Calu3 (cell line): ENCODE results near the gene UXT. TPM values are rescaled to one million over a fixed set of nuclear protein-coding genes. Genes with fewer than 3 reads are reported as not detected.

Experiments used
- BruUV-seq: library from RNA; stranded (reverse); fragments of 400-500 nt; replicated peaks from 2 replicates; lab custom pipeline; 2021; lab: Mats Ljungman, UMichigan
- CTCF ChIA-PET: fragments of 300-600 bp; sonication (Branson Sonifier 250); formaldehyde crosslinking; loops from one replicate; lab custom pipeline; 2022; ENCODE audit warnings: antibody characterized with exemption; lab: Charles Lee
- DNase-seq: peaks from one replicate; pipeline ENCODE4 v3.0.0; 2022
- H3K27ac Mint-ChIP-seq: one replicate; pipeline ENCODE4 v1.8.0; 2022; ENCODE audit warnings: mixed read lengths; ENCODE audit not compliant: unreplicated experiment
- H3K27me3 Mint-ChIP-seq: one replicate; pipeline ENCODE4 v1.8.0; 2022; ENCODE audit warnings: mixed read lengths; ENCODE audit not compliant: unreplicated experiment
- H3K36me3 Mint-ChIP-seq: one replicate; pipeline ENCODE4 v1.8.0; 2022; ENCODE audit warnings: mild to moderate bottlenecking, moderate library complexity, mixed read lengths; ENCODE audit not compliant: insufficient read depth, unreplicated experiment
- H3K4me1 Mint-ChIP-seq: one replicate; pipeline ENCODE4 v1.8.0; 2022; ENCODE audit warnings: mild to moderate bottlenecking, low read depth, mixed read lengths; ENCODE audit not compliant: unreplicated experiment
- H3K4me3 Mint-ChIP-seq: one replicate; pipeline ENCODE4 v1.8.0; 2022; ENCODE audit warnings: mild to moderate bottlenecking, low read depth, moderate library complexity, mixed read lengths; ENCODE audit not compliant: unreplicated experiment
- H3K9me3 Mint-ChIP-seq: one replicate; pipeline ENCODE4 v1.8.0; 2022; ENCODE audit warnings: low read depth, mixed read lengths; ENCODE audit not compliant: unreplicated experiment
- intact Hi-C: fragments of 100-400 bp; cut with micrococcal nuclease; formaldehyde crosslinking; loops from one replicate; pipeline ENCODE4 v1.10.0; 2022; ENCODE audit not compliant: unreplicated experiment
- total RNA-seq: library from RNA; stranded (reverse); gene quantifications from 2 replicates; pipeline ENCODE4 v1.2.3, GENCODE V29; 2022
- TF ChIP-seq, protein P1 (sequence below): fragments of 200-600 bp; IDR thresholded peaks from one replicate; pipeline ENCODE4 v1.8.0; 2022; ENCODE audit warnings: antibody characterized with exemption; ENCODE audit not compliant: unreplicated experiment

Gene UXT
- total RNA-seq, 1 experiment from 2014 or later, result 112 TPM

DNA sequence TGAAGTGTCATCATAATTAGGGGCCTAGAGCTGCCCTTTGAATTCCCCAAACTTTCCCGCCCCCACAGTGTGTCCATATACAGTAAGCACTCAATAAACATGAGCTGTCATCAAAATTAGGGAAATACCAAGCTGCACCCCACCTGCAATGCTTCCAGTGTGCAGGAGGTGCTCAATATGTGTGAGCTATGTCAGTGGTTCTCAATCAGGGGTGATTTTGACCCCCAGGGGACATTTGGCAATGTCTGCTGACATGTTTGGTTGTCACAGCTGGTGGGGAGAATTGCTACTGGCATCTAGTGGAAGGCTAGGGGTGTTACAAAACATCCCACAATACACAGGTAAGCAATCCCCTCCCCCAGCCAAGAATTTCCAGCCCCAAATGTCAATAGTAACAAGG is 30.0 kb downstream of the UXT start:
- DNase-seq, result no peak
- CTCF ChIA-PET, result interaction anchor here (1.3 kb wide), 1 partner anchor 106 kb away, joined by 3 read pairs; no protein-coding TSS in a partner anchor
- TF ChIP-seq, protein P1, sequence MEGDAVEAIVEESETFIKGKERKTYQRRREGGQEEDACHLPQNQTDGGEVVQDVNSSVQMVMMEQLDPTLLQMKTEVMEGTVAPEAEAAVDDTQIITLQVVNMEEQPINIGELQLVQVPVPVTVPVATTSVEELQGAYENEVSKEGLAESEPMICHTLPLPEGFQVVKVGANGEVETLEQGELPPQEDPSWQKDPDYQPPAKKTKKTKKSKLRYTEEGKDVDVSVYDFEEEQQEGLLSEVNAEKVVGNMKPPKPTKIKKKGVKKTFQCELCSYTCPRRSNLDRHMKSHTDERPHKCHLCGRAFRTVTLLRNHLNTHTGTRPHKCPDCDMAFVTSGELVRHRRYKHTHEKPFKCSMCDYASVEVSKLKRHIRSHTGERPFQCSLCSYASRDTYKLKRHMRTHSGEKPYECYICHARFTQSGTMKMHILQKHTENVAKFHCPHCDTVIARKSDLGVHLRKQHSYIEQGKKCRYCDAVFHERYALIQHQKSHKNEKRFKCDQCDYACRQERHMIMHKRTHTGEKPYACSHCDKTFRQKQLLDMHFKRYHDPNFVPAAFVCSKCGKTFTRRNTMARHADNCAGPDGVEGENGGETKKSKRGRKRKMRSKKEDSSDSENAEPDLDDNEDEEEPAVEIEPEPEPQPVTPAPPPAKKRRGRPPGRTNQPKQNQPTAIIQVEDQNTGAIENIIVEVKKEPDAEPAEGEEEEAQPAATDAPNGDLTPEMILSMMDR, result no peak
- Mint-ChIP-seq H3K4me3 (no peak overlapping the region), H3K4me1 (peaks cover 7% of the 10 kb centered on the region), H3K36me3 (no peaks in the 10 kb centered on the region), H3K27me3 (peaks cover under 1% of the 10 kb centered on the region), H3K9me3 (no peaks in the 10 kb centered on the region), H3K27ac (no peak overlapping the region)
- intact Hi-C loops, result loop anchor here (10.0 kb wide), 1 partner anchor 64 kb away; the partner anchor contains the start of gene ARAF
- no TSS peak for BruUV-seq

DNA sequence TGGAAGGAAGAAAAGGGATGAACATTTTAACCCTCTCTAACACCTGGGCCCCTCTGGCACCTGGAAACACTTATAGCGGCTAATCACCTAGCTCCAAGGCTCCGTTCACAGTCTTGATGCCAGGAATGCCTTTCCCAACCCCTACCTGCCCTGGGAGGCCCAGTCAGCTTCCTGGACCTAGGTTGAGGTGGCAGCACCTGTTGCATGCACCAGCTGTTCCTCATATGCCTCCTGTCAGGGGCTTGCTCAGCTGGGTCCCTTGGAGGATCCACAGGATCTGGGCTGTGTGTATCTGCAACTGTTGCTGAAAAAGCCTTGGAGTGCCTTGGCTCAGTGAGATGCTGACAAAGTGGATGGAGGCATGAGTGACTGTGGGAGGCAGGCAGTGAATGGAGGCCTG is 33.6 kb downstream of the UXT start:
- BruUV-seq, result no TSS peak
- peaks cover 36% of the 10 kb centered on the region for H3K27me3 Mint-ChIP-seq
- intact Hi-C loops, result loop anchor here (10.0 kb wide), 1 partner anchor 61 kb away; the partner anchor contains the start of gene ARAF
- no peaks in the 10 kb centered on the region for H3K9me3 Mint-ChIP-seq
- TF ChIP-seq, protein P1, result no peak
- H3K4me3 Mint-ChIP-seq, result no peak overlapping the region
- no peak overlapping the region for H3K27ac Mint-ChIP-seq
- no peak for DNase-seq
- CTCF ChIA-PET, result interaction anchor here (1.2 kb wide), 1 partner anchor 128 kb away, joined by 3 read pairs; no protein-coding TSS in a partner anchor
- H3K36me3 Mint-ChIP-seq, result peaks cover 4% of the 10 kb centered on the region
- H3K4me1 Mint-ChIP-seq, result peaks cover 8% of the 10 kb centered on the region

DNA sequence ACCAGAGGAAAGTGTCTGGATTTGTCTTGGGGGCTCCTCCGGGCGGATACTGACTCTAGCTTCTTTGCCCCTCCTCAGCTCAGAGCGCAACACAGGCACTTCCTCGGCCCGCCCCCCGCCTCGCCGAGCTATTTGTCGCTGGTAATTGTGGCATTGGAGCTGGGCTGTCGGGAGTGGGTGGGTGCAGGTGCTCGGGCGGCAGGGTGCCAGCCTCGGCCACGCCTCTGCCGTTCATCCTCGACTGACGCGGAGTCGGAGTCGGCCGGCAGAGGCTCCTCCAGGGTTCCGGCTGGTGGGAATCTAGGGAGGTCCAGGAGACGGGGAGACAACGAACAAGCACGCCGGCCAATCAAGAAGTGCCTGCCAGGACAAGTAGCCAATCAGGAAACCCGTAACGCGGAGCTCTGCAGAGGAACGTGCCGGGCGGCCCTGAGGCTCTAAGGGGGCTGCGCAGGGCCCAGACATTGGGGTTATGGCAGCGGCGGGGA is 35.4 kb downstream of the UXT start:
- Mint-ChIP-seq H3K27me3 (peaks cover 40% of the 10 kb centered on the region), H3K4me3 (peak overlapping the region; percentile 74), H3K9me3 (no peaks in the 10 kb centered on the region), H3K27ac (no peak overlapping the region), H3K36me3 (peaks cover 15% of the 10 kb centered on the region), H3K4me1 (peaks cover 8% of the 10 kb centered on the region)
- TF ChIP-seq, protein P1, result no peak
- CTCF ChIA-PET, result interaction anchor here (0.5 kb wide), 1 partner anchor 280 kb away, joined by 3 read pairs; no protein-coding TSS in a partner anchor
- peak; percentile 69 for DNase-seq
- intact Hi-C loops, result loop anchor here (10.0 kb wide), 1 partner anchor 59 kb away; the partner anchor contains the start of gene ARAF
- BruUV-seq, result no TSS peak

DNA sequence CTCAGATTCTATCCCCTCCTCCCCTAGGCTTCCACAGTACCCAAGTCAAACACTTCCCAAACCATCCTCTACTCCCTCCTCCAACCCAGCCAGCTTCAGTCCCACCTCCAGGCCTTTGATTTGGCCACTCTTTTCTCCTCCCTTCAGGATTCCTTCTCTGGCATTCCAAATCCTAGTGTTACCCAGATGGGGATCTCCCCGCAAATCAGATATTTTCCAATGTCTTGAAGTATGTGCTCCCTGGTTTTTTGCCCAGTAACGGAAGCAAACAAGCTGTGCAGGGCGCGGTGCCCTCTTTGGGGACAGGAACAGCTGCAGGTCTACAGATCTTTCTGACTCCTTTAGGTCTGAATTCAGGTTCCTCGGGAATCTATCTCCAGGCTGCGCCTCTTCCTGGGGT is 37.1 kb downstream of the UXT start:
- Mint-ChIP-seq H3K4me3 (no peak overlapping the region), H3K4me1 (peaks cover 8% of the 10 kb centered on the region), H3K27ac (no peak overlapping the region), H3K9me3 (no peaks in the 10 kb centered on the region), H3K36me3 (peaks cover 19% of the 10 kb centered on the region), H3K27me3 (peaks cover 57% of the 10 kb centered on the region)
- no TSS peak for BruUV-seq
- TF ChIP-seq, protein P1, result no peak
- intact Hi-C loops, result loop anchor here (10.0 kb wide), 1 partner anchor 57 kb away; the partner anchor contains the start of gene ARAF
- CTCF ChIA-PET, result no interaction called here
- DNase-seq, result no peak
